ENCODE data around the gene OXNAD1. TPM values are rescaled to one million over a fixed set of nuclear protein-coding genes. Genes with fewer than 3 reads are reported as not detected.

OXNAD1 gene
- total RNA-seq, 1 donor from 2014 or later = 17.6 TPM

GRCh38 chr3:16258177-16258576 is 6.8 kb upstream of the OXNAD1 start:
- H3K36me3 ChIP-seq (ENCODE audit: control insufficient read depth, insufficient read depth, low read length) = peaks cover 2% of the 10 kb centered on the region
- FAIRE-seq = no peak
- H3K27me3 ChIP-seq (ENCODE audit: control insufficient read depth, insufficient read depth, low read length) = no peaks in the 10 kb centered on the region
- DNase-seq (ENCODE audit: low read depth) = no peak
- no peak overlapping the region for H3K4me3 ChIP-seq (ENCODE audit: low read depth, low read length)
- no peak for TF ChIP-seq CTCF (IDR thresholded peaks at IDR 0.05; ENCODE audit: insufficient read depth, low read length, severe bottlenecking)

- Histone ChIP-seq H3K27me3 (ENCODE audit: control insufficient read depth, insufficient read depth, low read length) (no peaks in the 10 kb centered on the region), H3K36me3 (ENCODE audit: control insufficient read depth, insufficient read depth, low read length) (peaks cover 2% of the 10 kb centered on the region), H3K4me3 (ENCODE audit: low read depth, low read length) (no peak overlapping the region)
- DNase-seq (ENCODE audit: low read depth) (no peak), FAIRE-seq (no peak)
- no peak for TF ChIP-seq CTCF (IDR thresholded peaks at IDR 0.05; ENCODE audit: insufficient read depth, low read length, severe bottlenecking)
Observed at GRCh38 chr3:16258866-16259265, 6.1 kb upstream of the OXNAD1 start.

DNA sequence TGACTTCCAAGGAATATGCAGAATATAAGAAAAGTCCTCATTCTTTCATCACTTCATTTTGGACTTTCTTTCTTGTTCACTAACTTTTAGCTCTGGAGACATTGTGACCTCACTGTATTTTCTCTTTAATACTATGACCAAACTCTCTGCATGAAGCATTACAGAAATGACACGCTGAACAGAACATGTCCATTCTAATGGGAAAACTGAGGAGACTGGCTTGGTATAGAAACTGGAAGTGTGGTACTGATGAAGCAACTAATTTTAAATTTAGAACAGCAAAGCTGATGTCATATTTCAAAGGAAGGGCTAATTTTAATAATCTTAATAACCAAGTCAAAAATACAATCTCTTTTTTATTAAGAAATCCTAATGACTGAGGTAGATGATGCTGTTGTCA is 5.0 kb upstream of the OXNAD1 start:
- Histone ChIP-seq H3K27me3 (ENCODE audit: control insufficient read depth, insufficient read depth, low read length) (no peaks in the 10 kb centered on the region), H3K36me3 (ENCODE audit: control insufficient read depth, insufficient read depth, low read length) (peaks cover 2% of the 10 kb centered on the region), H3K4me3 (ENCODE audit: low read depth, low read length) (no peak overlapping the region)
- no peak for TF ChIP-seq CTCF (IDR thresholded peaks at IDR 0.05; ENCODE audit: insufficient read depth, low read length, severe bottlenecking)
- FAIRE-seq (no peak), DNase-seq (ENCODE audit: low read depth) (no peak)

GRCh38 chr3:16262174-16262573 is 2.8 kb upstream of the OXNAD1 start:
- TF ChIP-seq CTCF (IDR thresholded peaks at IDR 0.05; ENCODE audit: insufficient read depth, low read length, severe bottlenecking) = no peak
- FAIRE-seq (no peak), DNase-seq (ENCODE audit: low read depth) (no peak)
- Histone ChIP-seq H3K36me3 (ENCODE audit: control insufficient read depth, insufficient read depth, low read length) (peaks cover 2% of the 10 kb centered on the region), H3K4me3 (ENCODE audit: low read depth, low read length) (no peak overlapping the region), H3K27me3 (ENCODE audit: control insufficient read depth, insufficient read depth, low read length) (no peaks in the 10 kb centered on the region)

DNA sequence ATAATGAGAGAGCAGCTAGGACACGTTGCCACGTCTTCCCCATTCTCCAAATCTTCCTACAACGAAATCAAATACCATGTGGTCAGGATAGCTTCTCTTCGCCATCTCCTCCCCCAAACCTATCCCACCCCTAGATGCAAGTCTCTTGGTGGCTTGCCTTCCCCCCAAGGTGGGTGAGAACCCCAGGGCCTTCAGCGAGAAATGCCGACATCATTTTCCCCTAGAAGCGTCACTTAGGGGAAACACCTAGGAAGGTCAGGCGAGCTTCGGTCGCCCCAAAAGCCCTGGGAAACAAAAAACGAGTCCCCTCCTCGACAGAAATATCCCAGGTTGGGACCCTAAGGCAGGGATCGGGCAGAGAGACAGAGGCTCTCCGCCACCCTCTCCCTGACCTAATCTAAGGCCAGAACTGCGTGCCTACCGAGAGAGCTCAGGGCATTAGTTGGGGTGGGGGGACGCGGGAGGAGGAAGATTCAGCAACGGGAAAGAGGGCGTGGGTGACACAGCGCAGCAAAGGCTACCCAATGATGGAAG is 771 bp upstream of the OXNAD1 start:
- no peak for FAIRE-seq
- Histone ChIP-seq H3K4me3 (ENCODE audit: low read depth, low read length) (peak overlapping the region; percentile 93), H3K36me3 (ENCODE audit: control insufficient read depth, insufficient read depth, low read length) (peaks cover 2% of the 10 kb centered on the region), H3K27me3 (ENCODE audit: control insufficient read depth, insufficient read depth, low read length) (no peaks in the 10 kb centered on the region)
- no peak for DNase-seq (ENCODE audit: low read depth)
- TF ChIP-seq CTCF (IDR thresholded peaks at IDR 0.05; ENCODE audit: insufficient read depth, low read length, severe bottlenecking) = no peak

- FAIRE-seq (no peak), DNase-seq (ENCODE audit: low read depth) (no peak)
- H3K36me3 ChIP-seq (ENCODE audit: control insufficient read depth, insufficient read depth, low read length) = no peaks in the 10 kb centered on the region
- H3K27me3 ChIP-seq (ENCODE audit: control insufficient read depth, insufficient read depth, low read length) = no peaks in the 10 kb centered on the region
- no peak for TF ChIP-seq CTCF (IDR thresholded peaks at IDR 0.05; ENCODE audit: insufficient read depth, low read length, severe bottlenecking)
- peak overlapping the region; percentile 93 for H3K4me3 ChIP-seq (ENCODE audit: low read depth, low read length)
Observed at GRCh38 chr3:16265455-16265786, 409 bp downstream of the OXNAD1 start.
